Activated gamma-delta T cell treated with Interleukin-2 at 50 U/mL for 16 hours (primary cell): Measurements from ENCODE around the gene CEBPE.

Experiments used
- DNase-seq: peaks from one replicate; pipeline ENCODE4 v3.0.0-alpha.2; 2020

CEBPE gene

GRCh38 chr14:23118506-23119362, at the start of gene CEBPE:
Gene CEBPE, minus strand, starts transcription at chr14:23119255. Its CDS starts 164 bp downstream, at chr14:23119091.
- no peak for DNase-seq

GRCh38 chr14:23168246-23168645, 49.2 kb upstream of the CEBPE start:
- no peak for DNase-seq

GRCh38 chr14:23167116-23167847, 48.2 kb upstream of the CEBPE start:
- no peak for DNase-seq

- DNase-seq: no peak
These were observed 45.9 kb upstream of the CEBPE start for GRCh38 chr14:23164949-23165348.

- no peak for DNase-seq
These were observed 45.2 kb upstream of the CEBPE start for GRCh38 chr14:23164250-23164649.

- DNase-seq: no peak
These were observed 44.8 kb upstream of the CEBPE start for GRCh38 chr14:23163830-23164229.

- no peak for DNase-seq
These were observed 43.7 kb upstream of the CEBPE start for GRCh38 chr14:23162800-23163199.

- DNase-seq: no peak
These were observed 43.0 kb upstream of the CEBPE start for GRCh38 chr14:23162005-23162404.

- DNase-seq: no peak
These were observed 42.0 kb upstream of the CEBPE start for GRCh38 chr14:23160924-23161522.

- DNase-seq: no peak
These were observed 40.5 kb upstream of the CEBPE start for GRCh38 chr14:23159532-23159931.

- no peak for DNase-seq
These were observed 39.7 kb upstream of the CEBPE start for GRCh38 chr14:23158779-23159178.

GRCh38 chr14:23154964-23155587, 36.0 kb upstream of the CEBPE start:
- DNase-seq: no peak

- no peak for DNase-seq
These were observed 35.1 kb upstream of the CEBPE start for GRCh38 chr14:23153851-23154796.

- no peak for DNase-seq
These were observed 32.3 kb upstream of the CEBPE start for GRCh38 chr14:23151342-23151741.

- no peak for DNase-seq
These were observed 30.7 kb upstream of the CEBPE start for GRCh38 chr14:23149745-23150144.

GRCh38 chr14:23148591-23149249, 29.7 kb upstream of the CEBPE start:
- DNase-seq: no peak

GRCh38 chr14:23147676-23148075, 28.6 kb upstream of the CEBPE start:
- DNase-seq: no peak

GRCh38 chr14:23146980-23147379, 27.9 kb upstream of the CEBPE start:
- DNase-seq: no peak

GRCh38 chr14:23146351-23146910, 27.4 kb upstream of the CEBPE start:
- no peak for DNase-seq

GRCh38 chr14:23145794-23146350, 26.8 kb upstream of the CEBPE start:
- no peak for DNase-seq

GRCh38 chr14:23143911-23144310, 24.9 kb upstream of the CEBPE start:
- no peak for DNase-seq
